ENCODE measurements around the gene FAM217A.

DNA sequence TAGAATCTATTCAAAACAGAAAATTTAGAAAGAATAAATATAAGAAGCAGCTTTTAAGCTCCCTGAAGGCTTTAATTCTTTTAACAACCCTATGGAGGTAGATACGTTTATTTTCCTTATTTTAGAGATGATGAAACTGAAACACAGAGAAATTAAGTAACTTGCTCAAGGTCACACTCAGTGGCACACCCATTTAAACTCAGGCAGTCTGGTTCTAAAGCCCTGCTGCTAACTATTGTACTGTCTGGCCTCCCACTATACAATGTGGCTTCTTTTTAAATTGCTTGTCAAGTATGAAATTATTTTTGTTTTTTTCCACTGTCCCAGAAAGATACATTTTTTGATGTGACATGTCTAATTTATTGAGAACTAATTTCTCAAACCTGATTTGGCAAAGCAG lies 55.7 kb downstream of the FAM217A start:
- TF ChIP-seq POLR2AphosphoS5 (IDR thresholded peaks at IDR 0.05; ENCODE audit: low read depth, low read length) (no peak), POLR2A (IDR thresholded peaks at IDR 0.05; ENCODE audit: control extremely low read depth in 1 of 2, low read depth in 2 of 2, low read length in 2 of 2) (no peak), EZH2 (IDR thresholded peaks at IDR 0.05; ENCODE audit: low read depth, low read length, severe bottlenecking) (no peak), RFX5 (IDR thresholded peaks at IDR 0.05; ENCODE audit: borderline replicate concordance, low read depth, low read length) (no peak), GABPA (IDR thresholded peaks at IDR 0.05; ENCODE audit: borderline replicate concordance, insufficient read depth, low read length) (no peak)
- TF ChIP-seq, protein P1, sequence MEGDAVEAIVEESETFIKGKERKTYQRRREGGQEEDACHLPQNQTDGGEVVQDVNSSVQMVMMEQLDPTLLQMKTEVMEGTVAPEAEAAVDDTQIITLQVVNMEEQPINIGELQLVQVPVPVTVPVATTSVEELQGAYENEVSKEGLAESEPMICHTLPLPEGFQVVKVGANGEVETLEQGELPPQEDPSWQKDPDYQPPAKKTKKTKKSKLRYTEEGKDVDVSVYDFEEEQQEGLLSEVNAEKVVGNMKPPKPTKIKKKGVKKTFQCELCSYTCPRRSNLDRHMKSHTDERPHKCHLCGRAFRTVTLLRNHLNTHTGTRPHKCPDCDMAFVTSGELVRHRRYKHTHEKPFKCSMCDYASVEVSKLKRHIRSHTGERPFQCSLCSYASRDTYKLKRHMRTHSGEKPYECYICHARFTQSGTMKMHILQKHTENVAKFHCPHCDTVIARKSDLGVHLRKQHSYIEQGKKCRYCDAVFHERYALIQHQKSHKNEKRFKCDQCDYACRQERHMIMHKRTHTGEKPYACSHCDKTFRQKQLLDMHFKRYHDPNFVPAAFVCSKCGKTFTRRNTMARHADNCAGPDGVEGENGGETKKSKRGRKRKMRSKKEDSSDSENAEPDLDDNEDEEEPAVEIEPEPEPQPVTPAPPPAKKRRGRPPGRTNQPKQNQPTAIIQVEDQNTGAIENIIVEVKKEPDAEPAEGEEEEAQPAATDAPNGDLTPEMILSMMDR (IDR thresholded peaks at IDR 0.05; ENCODE audit: control extremely low read depth in 1 of 3, insufficient read depth in 1 of 3, low read depth in 1 of 3, low read length in 3 of 3): no peak

Measured in H1 (cell line).